ENCODE measurements around the gene IQSEC1.

GRCh38 chr3:12916159-12916558 lies 157.1 kb downstream of the IQSEC1 start:
- TF ChIP-seq CTCF (conservative IDR thresholded peaks at IDR 0.05 in 1 of 2, IDR thresholded peaks at IDR 0.05 in 1 of 2; ENCODE audit: low read depth in 1 of 2, low read length in 2 of 2) (no peak), EZH2 (IDR thresholded peaks at IDR 0.05; ENCODE audit: low read length, missing control alignments) (no peak)
